ENCODE results near the gene VIT. TPM values are rescaled to one million over a fixed set of nuclear protein-coding genes. Genes with fewer than 3 reads are reported as not detected.

The VIT gene
- total and polyA plus RNA-seq, 2 experiments from 2014 or later, result not detected

DNA sequence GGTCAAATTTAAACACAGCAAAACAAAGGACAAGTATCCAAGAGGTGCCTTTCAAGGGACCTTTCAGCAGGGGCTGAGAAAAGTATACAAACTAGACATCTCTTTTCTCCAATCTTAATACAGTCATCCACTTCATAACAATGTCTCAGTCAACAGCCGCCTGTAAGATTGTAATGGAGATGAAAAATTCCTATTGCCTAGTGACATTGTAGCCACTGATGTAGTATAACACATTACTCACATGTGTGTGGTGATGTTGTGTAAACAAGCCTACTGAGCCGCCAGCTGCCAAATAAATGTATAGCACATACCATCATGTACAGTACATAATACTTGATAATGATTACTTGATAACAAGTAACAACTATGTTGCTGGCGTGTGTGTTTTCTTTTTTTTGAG, 31.0 kb downstream of the VIT start (continued):
- TF ChIP-seq, protein P1, sequence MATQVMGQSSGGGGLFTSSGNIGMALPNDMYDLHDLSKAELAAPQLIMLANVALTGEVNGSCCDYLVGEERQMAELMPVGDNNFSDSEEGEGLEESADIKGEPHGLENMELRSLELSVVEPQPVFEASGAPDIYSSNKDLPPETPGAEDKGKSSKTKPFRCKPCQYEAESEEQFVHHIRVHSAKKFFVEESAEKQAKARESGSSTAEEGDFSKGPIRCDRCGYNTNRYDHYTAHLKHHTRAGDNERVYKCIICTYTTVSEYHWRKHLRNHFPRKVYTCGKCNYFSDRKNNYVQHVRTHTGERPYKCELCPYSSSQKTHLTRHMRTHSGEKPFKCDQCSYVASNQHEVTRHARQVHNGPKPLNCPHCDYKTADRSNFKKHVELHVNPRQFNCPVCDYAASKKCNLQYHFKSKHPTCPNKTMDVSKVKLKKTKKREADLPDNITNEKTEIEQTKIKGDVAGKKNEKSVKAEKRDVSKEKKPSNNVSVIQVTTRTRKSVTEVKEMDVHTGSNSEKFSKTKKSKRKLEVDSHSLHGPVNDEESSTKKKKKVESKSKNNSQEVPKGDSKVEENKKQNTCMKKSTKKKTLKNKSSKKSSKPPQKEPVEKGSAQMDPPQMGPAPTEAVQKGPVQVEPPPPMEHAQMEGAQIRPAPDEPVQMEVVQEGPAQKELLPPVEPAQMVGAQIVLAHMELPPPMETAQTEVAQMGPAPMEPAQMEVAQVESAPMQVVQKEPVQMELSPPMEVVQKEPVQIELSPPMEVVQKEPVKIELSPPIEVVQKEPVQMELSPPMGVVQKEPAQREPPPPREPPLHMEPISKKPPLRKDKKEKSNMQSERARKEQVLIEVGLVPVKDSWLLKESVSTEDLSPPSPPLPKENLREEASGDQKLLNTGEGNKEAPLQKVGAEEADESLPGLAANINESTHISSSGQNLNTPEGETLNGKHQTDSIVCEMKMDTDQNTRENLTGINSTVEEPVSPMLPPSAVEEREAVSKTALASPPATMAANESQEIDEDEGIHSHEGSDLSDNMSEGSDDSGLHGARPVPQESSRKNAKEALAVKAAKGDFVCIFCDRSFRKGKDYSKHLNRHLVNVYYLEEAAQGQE (IDR thresholded peaks at IDR 0.05; ENCODE audit: unreplicated experiment), result no peak
- TF ChIP-seq CREB1 (CRISPR knock-in tag; IDR thresholded peaks at IDR 0.05; ENCODE audit: low read depth), result no peak
- TF ChIP-seq, protein P2, sequence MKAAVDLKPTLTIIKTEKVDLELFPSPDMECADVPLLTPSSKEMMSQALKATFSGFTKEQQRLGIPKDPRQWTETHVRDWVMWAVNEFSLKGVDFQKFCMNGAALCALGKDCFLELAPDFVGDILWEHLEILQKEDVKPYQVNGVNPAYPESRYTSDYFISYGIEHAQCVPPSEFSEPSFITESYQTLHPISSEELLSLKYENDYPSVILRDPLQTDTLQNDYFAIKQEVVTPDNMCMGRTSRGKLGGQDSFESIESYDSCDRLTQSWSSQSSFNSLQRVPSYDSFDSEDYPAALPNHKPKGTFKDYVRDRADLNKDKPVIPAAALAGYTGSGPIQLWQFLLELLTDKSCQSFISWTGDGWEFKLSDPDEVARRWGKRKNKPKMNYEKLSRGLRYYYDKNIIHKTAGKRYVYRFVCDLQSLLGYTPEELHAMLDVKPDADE (IDR thresholded peaks at IDR 0.05), result no peak
- TF ChIP-seq POLR2AphosphoS5 (IDR thresholded peaks at IDR 0.05; ENCODE audit: low read depth), result no peak
- no peak for TF ChIP-seq ZNF331 (CRISPR knock-in tag; IDR thresholded peaks at IDR 0.05; ENCODE audit: low read depth)
- no peak for TF ChIP-seq EZH2 (IDR thresholded peaks at IDR 0.05; ENCODE audit: low read depth, unreplicated experiment)
- no peak for TF ChIP-seq EZH2phosphoT487 (IDR thresholded peaks at IDR 0.05; ENCODE audit: unreplicated experiment)
- no peak for TF ChIP-seq ZNF114 (CRISPR knock-in tag; IDR thresholded peaks at IDR 0.05)
- TF ChIP-seq, protein P3, sequence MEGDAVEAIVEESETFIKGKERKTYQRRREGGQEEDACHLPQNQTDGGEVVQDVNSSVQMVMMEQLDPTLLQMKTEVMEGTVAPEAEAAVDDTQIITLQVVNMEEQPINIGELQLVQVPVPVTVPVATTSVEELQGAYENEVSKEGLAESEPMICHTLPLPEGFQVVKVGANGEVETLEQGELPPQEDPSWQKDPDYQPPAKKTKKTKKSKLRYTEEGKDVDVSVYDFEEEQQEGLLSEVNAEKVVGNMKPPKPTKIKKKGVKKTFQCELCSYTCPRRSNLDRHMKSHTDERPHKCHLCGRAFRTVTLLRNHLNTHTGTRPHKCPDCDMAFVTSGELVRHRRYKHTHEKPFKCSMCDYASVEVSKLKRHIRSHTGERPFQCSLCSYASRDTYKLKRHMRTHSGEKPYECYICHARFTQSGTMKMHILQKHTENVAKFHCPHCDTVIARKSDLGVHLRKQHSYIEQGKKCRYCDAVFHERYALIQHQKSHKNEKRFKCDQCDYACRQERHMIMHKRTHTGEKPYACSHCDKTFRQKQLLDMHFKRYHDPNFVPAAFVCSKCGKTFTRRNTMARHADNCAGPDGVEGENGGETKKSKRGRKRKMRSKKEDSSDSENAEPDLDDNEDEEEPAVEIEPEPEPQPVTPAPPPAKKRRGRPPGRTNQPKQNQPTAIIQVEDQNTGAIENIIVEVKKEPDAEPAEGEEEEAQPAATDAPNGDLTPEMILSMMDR (conservative IDR thresholded peaks at IDR 0.05; ENCODE audit: low read depth in 2 of 2), result no peak

DNA sequence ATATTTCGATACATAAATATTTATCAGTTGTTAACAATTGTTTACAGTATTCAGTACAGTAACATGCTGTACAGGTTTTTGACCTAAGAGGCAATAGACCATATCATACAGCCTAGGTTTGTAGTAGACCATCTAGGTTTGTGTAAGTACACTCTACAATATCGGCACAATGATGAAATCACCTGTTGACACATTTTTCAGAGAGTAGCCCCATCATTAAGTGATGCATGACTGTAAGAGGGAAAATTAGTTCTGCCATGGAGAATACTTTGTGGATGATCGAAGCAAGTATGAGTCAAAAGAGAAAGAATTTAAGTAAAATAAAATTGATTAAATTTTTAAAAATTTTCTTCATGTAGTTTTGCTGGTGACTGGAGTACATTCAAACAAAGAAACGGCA, 32.6 kb downstream of the VIT start:
- no peaks in the 10 kb centered on the region for H3K79me2 ChIP-seq (replicated peaks; ENCODE audit: insufficient read depth)
- H3K27ac ChIP-seq (ENCODE audit: low read depth), result no peak overlapping the region
- no peak overlapping the region for H3K4me3 ChIP-seq
- H2AFZ ChIP-seq, result no peak overlapping the region
- H3K9me2 ChIP-seq (ENCODE audit: insufficient read depth), result peaks cover 10% of the 10 kb centered on the region; the same call in 1 of the 2 replicates
- no peaks in the 10 kb centered on the region for H3F3A ChIP-seq (replicated peaks; ENCODE audit: low read depth)
- no peak for DNase-seq (ENCODE audit: low spot score)
- Mint-ChIP-seq H3K36me3 (ENCODE audit: low read depth) (peaks cover 14% of the 10 kb centered on the region), H3K27ac (no peak overlapping the region), H3K4me3 (no peak overlapping the region), H3K27me3 (ENCODE audit: insufficient read depth, low read depth, poor library complexity) (peaks cover 4% of the 10 kb centered on the region), H3K9me3 (peaks cover 18% of the 10 kb centered on the region), H3K4me1 (peaks cover 14% of the 10 kb centered on the region)
- no peaks in the 10 kb centered on the region for H4K20me1 ChIP-seq (replicated peaks; ENCODE audit: insufficient read depth)
- no peaks in the 10 kb centered on the region; the same call in 1 of the 2 replicates for H3K4me1 ChIP-seq (ENCODE audit: insufficient read depth)
- no peak for ATAC-seq
- no peaks in the 10 kb centered on the region for H3K36me3 ChIP-seq (ENCODE audit: insufficient read depth)
- H3K27me3 ChIP-seq (ENCODE audit: insufficient read depth), result no peaks in the 10 kb centered on the region
- H3K4me2 ChIP-seq, result no peak overlapping the region
- TF ChIP-seq STAT1 (IDR thresholded peaks at IDR 0.05; ENCODE audit: unreplicated experiment), result no peak
- TF ChIP-seq, protein P4, sequence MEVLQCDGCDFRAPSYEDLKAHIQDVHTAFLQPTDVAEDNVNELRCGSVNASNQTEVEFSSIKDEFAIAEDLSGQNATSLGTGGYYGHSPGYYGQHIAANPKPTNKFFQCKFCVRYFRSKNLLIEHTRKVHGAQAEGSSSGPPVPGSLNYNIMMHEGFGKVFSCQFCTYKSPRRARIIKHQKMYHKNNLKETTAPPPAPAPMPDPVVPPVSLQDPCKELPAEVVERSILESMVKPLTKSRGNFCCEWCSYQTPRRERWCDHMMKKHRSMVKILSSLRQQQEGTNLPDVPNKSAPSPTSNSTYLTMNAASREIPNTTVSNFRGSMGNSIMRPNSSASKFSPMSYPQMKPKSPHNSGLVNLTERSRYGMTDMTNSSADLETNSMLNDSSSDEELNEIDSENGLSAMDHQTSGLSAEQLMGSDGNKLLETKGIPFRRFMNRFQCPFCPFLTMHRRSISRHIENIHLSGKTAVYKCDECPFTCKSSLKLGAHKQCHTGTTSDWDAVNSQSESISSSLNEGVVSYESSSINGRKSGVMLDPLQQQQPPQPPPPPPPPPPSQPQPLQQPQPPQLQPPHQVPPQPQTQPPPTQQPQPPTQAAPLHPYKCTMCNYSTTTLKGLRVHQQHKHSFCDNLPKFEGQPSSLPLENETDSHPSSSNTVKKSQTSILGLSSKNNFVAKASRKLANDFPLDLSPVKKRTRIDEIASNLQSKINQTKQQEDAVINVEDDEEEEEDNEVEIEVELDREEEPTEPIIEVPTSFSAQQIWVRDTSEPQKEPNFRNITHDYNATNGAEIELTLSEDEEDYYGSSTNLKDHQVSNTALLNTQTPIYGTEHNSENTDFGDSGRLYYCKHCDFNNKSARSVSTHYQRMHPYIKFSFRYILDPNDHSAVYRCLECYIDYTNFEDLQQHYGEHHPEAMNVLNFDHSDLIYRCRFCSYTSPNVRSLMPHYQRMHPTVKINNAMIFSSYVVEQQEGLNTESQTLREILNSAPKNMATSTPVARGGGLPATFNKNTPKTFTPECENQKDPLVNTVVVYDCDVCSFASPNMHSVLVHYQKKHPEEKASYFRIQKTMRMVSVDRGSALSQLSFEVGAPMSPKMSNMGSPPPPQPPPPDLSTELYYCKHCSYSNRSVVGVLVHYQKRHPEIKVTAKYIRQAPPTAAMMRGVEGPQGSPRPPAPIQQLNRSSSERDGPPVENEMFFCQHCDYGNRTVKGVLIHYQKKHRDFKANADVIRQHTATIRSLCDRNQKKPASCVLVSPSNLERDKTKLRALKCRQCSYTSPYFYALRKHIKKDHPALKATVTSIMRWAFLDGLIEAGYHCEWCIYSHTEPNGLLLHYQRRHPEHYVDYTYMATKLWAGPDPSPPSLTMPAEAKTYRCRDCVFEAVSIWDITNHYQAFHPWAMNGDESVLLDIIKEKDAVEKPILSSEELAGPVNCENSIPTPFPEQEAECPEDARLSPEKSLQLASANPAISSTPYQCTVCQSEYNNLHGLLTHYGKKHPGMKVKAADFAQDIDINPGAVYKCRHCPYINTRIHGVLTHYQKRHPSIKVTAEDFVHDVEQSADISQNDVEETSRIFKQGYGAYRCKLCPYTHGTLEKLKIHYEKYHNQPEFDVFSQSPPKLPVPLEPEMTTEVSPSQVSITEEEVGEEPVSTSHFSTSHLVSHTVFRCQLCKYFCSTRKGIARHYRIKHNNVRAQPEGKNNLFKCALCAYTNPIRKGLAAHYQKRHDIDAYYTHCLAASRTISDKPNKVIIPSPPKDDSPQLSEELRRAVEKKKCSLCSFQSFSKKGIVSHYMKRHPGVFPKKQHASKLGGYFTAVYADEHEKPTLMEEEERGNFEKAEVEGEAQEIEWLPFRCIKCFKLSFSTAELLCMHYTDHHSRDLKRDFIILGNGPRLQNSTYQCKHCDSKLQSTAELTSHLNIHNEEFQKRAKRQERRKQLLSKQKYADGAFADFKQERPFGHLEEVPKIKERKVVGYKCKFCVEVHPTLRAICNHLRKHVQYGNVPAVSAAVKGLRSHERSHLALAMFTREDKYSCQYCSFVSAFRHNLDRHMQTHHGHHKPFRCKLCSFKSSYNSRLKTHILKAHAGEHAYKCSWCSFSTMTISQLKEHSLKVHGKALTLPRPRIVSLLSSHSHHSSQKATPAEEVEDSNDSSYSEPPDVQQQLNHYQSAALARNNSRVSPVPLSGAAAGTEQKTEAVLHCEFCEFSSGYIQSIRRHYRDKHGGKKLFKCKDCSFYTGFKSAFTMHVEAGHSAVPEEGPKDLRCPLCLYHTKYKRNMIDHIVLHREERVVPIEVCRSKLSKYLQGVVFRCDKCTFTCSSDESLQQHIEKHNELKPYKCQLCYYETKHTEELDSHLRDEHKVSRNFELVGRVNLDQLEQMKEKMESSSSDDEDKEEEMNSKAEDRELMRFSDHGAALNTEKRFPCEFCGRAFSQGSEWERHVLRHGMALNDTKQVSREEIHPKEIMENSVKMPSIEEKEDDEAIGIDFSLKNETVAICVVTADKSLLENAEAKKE (CRISPR knock-in tag; IDR thresholded peaks at IDR 0.05), result no peak
- TF ChIP-seq CREB1 (CRISPR knock-in tag; IDR thresholded peaks at IDR 0.05; ENCODE audit: low read depth), result no peak
- no peak for TF ChIP-seq JUNB (IDR thresholded peaks at IDR 0.05; ENCODE audit: unreplicated experiment)
- TF ChIP-seq, protein P2 (IDR thresholded peaks at IDR 0.05), result no peak

Data from GM23338 (cell line).